ENCODE data around the gene IFNA5.

The IFNA5 gene

GRCh38 chr9:21289848-21290247 is 15.3 kb downstream of the IFNA5 start:
- no peak for DNase-seq

DNA sequence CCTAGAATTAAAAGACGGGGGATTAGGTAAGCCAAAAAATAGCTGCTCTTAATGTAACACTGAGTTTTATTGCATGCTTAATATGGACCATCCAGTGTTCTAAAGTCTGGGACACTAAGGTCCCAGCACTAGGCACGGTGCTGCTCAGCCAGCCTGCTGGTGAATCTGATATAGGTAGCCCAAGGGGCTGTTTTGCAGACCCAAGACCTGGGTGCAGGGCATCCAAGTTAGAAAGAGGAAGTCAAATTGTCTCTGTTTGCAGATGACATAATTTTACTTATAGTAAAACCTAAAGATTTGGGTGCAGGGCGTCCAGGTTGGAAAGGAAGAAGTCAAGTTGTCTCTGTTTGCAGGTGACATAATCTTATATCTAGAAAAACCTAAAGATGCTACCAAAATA is 17.8 kb downstream of the IFNA5 start:
- no peak for DNase-seq

DNA sequence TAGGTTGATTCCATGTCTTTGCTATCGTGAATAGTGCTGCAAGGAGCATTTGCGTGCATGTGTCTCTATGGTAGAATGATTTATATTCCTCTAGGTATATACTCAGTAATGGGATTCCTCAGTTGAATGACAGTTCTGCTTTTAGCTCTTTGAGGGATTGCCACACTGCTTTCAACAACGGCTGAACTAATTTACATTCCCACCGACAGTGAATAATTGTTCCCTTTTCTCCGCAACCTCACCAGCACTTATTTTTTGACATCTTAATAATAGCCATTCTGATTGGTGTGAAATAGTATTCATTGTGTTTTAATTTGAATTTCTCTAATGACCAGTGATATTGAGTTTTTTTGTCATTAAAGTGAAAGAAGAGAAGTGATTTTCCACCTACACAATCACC is 18.5 kb downstream of the IFNA5 start:
- peak; percentile 69 for DNase-seq

- no peak for DNase-seq
Observed at GRCh38 chr9:21286099-21286498, 19.0 kb downstream of the IFNA5 start.

- peak; percentile 53 for DNase-seq
Observed at GRCh38 chr9:21281275-21281674, 23.8 kb downstream of the IFNA5 start.

- DNase-seq, result no peak
Observed at GRCh38 chr9:21268347-21268657, 36.8 kb downstream of the IFNA5 start.

- no peak for DNase-seq
Observed at GRCh38 chr9:21267485-21268346, 37.4 kb downstream of the IFNA5 start.

DNA sequence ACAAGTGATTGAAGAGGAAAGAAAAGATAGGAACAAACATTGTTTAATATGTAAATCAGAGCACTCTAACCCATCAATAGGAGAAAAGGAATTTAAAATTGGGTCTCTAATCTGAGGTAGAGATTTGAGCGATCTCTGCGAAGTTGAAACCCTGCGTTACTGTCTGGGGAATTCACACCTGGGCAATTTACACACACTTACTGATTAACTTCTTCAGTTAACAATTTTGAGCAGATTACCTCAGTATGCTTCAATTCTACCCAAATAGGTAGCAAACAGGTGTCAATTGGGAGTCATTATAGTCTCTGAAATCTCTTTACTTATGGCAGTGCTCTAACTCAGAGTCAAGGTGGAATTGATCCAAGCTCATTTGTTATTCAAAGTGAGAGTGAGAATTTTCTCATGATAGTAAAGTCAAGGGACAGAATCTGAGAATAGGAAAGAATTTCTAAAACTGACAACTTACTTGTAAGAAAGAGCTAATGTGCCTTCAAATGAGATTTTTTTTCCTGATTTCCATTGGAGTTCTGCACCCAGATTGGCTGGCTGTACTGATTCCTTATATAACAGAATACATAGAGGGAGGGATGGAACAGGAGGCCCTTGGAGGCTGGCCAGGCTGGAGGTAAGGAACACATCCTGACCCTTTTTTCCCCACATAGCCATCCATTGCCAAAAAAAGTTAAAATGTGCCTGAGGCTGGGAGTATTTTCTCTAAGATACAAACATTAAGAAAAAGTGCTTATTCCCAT is 38.2 kb downstream of the IFNA5 start:
- DNase-seq, result no peak

- no peak for DNase-seq
Observed at GRCh38 chr9:21265421-21266189, 39.5 kb downstream of the IFNA5 start.

DNA sequence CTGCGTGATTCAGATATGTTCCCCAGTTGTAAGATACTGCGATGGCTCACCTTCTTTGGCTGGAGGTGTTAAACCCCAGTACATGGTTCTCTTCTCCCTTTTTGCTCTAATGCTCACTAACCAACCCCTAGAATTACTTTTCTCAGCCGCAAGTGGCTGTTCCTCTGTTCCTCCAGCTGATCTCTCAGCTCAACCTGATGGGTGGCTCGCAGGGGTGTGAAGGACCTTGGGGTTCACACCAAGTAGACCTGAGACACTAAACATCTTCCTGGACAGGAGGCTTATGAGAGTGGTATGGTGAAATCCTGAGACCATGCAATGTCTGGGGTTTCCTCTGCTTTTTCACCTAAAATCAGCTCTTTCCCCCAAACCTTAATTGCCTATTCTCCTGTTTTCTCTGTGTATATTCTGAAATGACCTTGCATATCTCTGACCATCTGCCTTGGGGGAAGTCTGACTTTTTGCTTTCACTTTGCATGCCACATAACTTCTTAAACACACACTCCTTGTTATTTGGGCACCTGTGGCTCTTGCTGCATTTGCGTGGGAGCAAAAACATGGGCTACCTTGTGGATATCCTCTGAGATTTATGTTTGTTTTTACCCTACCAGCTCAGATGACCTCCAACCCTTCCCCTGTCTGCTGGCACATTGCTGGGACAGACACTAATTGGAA is 49.4 kb downstream of the IFNA5 start:
- no peak for DNase-seq
